Glomerular visceral epithelial cell (primary cell): ENCODE data around the gene TTC29.
"Not testable (repeated sequence)": the region's sequence is repeated elsewhere in the genome, so short reads cannot be mapped to it uniquely, and the experiment has no call there.

Source experiments
- DNase-seq: peaks from one replicate; pipeline ENCODE4 v3.0.0-alpha.2; 2016; ENCODE audit errors: extremely low spot score

Gene TTC29

GRCh38 chr4:146855761-146856160 is 89.9 kb downstream of the TTC29 start:
- DNase-seq, result no peak

GRCh38 chr4:146852360-146852759 is 93.3 kb downstream of the TTC29 start:
- no peak for DNase-seq

GRCh38 chr4:146847345-146847744 is 98.3 kb downstream of the TTC29 start:
- no peak for DNase-seq

- no peak for DNase-seq
These were observed 98.8 kb downstream of the TTC29 start for GRCh38 chr4:146846882-146847281.

GRCh38 chr4:146844761-146845160 is 100.9 kb downstream of the TTC29 start:
- no peak for DNase-seq

- DNase-seq, result no peak
These were observed 102.8 kb downstream of the TTC29 start for GRCh38 chr4:146842876-146843275.

GRCh38 chr4:146840731-146841130 is 104.9 kb downstream of the TTC29 start:
- no peak for DNase-seq

- no peak for DNase-seq
These were observed 110.6 kb downstream of the TTC29 start for GRCh38 chr4:146835096-146835495.

GRCh38 chr4:146834263-146835034 is 111.2 kb downstream of the TTC29 start:
- no peak for DNase-seq

- DNase-seq, result no peak
These were observed 112.1 kb downstream of the TTC29 start for GRCh38 chr4:146833530-146833929.

- DNase-seq, result not testable (repeated sequence)
These were observed 122.7 kb downstream of the TTC29 start for GRCh38 chr4:146822980-146823379.

GRCh38 chr4:146814750-146815149 is 130.9 kb downstream of the TTC29 start:
- no peak for DNase-seq

- DNase-seq, result no peak
These were observed 150.0 kb downstream of the TTC29 start for GRCh38 chr4:146795711-146796110.

GRCh38 chr4:146793727-146794126 is 151.9 kb downstream of the TTC29 start:
- no peak for DNase-seq

GRCh38 chr4:146791439-146791838 is 154.2 kb downstream of the TTC29 start:
- no peak for DNase-seq

- DNase-seq, result no peak
These were observed 155.1 kb downstream of the TTC29 start for GRCh38 chr4:146790515-146790914.

GRCh38 chr4:146787731-146788130 is 157.9 kb downstream of the TTC29 start:
- DNase-seq, result no peak

GRCh38 chr4:146776691-146777090 is 169.0 kb downstream of the TTC29 start:
- no peak for DNase-seq

GRCh38 chr4:146763560-146763959 is 182.1 kb downstream of the TTC29 start:
- DNase-seq, result no peak

GRCh38 chr4:146762016-146762415 is 183.6 kb downstream of the TTC29 start:
- no peak for DNase-seq

GRCh38 chr4:146742416-146742815 is 203.2 kb downstream of the TTC29 start:
- no peak for DNase-seq

- DNase-seq, result no peak
These were observed 206.5 kb downstream of the TTC29 start for GRCh38 chr4:146739182-146739581.

- not testable (repeated sequence) for DNase-seq
These were observed 222.1 kb downstream of the TTC29 start for GRCh38 chr4:146723519-146723918.

- no peak for DNase-seq
These were observed 235.7 kb downstream of the TTC29 start for GRCh38 chr4:146709956-146710355.
